Mammary epithelial cell (primary cell): ENCODE results near the gene BPIFB3.

Experiments used
- EZH2 ChIP-seq: IDR thresholded peaks from 2 replicates; pipeline ENCODE4 v1.6.1; 2012; ENCODE audit warnings: low read length, inconsistent platforms, borderline replicate concordance
- TF ChIP-seq, protein P1 (sequence below), 2 donors: IDR thresholded peaks in 1 of 2; conservative IDR thresholded peaks in 1 of 2; 2 replicates each; pipeline ENCODE4 v1.5.1; 2011 to 2012; ENCODE audit warnings: inconsistent platforms in 2 of 2, low read length in 2 of 2, mild to moderate bottlenecking in 2 of 2, control low read depth in 1 of 2, low read depth in 1 of 2; ENCODE audit not compliant: insufficient read depth in 1 of 2; ENCODE audit errors: extremely low read depth in 1 of 2

DNA sequence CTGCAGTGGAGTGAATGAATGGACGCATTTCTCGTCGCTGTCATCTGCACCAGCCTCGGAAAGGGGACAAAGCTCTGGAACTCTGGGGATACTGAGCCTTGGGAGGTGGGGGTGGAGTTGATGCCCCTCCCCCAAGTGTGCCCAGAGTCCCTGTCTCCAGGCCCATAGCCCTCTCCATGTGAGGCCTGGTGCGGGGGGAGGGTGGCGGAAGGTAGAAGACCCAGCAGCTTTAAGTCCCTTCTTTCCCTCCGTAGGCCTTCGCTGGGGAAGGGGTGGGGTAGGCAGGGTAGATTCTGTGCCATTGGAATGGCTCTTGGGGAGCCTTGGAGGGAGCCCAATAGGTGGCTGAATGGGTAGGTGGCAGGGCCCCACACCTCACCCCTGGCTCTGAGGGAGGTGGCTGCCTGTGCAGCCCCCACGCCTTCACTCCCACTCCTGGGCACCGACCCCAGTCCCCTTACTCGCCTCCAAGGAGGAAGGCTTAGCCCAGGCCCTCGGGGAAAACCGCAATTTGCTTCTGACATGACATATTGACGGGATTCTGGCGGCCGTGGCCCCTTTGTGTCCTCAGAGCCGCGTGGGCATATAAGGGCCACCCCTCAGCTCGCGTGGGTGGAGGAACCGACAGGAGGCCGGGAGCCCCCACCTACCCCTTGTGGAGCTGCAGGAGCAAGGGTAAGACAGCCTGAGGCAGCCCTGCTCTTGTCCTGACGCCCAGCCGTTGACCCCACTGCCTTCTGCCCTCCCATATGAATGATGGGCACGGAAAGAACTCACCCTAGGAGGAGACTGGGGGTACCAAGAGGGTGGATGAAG lies at the start of gene BPIFB3:
- TF ChIP-seq, protein P1, sequence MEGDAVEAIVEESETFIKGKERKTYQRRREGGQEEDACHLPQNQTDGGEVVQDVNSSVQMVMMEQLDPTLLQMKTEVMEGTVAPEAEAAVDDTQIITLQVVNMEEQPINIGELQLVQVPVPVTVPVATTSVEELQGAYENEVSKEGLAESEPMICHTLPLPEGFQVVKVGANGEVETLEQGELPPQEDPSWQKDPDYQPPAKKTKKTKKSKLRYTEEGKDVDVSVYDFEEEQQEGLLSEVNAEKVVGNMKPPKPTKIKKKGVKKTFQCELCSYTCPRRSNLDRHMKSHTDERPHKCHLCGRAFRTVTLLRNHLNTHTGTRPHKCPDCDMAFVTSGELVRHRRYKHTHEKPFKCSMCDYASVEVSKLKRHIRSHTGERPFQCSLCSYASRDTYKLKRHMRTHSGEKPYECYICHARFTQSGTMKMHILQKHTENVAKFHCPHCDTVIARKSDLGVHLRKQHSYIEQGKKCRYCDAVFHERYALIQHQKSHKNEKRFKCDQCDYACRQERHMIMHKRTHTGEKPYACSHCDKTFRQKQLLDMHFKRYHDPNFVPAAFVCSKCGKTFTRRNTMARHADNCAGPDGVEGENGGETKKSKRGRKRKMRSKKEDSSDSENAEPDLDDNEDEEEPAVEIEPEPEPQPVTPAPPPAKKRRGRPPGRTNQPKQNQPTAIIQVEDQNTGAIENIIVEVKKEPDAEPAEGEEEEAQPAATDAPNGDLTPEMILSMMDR (conservative IDR thresholded peaks at IDR 0.05 in 1 of 2, IDR thresholded peaks at IDR 0.05 in 1 of 2; ENCODE audit: extremely low read depth in 1 of 2, insufficient read depth in 1 of 2, low read depth in 1 of 2, low read length in 2 of 2) = no peak
- TF ChIP-seq EZH2 = no peak
